ENCODE results near the gene PIAS4.

Gene PIAS4

DNA sequence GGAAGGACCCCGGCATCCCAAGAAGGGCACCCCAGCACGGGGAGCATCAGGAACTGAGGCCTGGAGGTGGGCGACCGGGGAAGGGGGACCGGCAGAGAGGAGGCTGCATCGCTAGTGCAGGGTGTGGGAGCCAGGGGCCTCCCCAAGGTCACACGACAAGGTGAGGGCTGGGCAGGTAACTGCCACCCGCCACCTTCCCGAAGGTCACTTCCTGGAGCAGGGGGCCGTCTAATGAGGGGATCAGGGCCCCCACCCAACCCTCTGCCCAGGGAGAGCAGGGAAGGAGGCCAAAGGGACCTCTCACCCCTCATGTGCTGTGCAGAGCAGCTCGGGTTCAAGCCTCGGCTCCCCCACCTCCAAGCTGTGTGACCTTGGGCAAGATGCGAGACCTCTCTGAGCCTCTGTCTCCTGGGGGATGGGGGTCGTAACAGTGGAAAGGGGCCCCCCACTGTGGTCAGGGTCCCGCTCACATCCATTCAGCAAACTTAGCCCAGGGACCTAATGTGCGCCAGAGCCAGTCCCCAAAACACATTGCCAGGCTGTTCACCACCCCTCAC, 53.2 kb downstream of the PIAS4 start:
- no peak for DNase-seq

DNA sequence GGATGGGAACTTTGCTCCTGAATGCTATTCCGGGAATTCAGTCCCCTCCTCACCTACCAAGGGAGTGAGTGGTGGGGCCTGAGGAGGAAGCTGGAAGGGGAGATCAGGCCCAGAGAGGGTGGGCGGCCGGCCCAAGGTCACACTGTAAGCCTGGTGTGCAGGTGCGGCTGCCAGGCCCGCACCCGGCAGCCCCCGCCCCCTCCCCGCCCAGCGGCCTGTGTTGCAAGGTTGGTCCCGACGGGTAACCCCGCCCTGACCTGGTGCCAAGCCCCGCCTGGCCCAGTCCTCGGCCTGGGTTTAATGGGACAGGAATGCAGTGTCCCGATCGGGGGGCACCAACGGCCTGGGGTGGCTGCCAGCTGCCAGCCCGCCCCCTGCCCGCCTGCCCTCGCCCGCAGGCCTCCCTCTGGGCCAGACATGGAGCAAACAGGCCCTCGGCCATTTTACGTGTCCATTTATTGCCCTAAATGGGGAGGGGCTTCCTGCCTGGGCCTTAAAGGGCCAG, 53.7 kb downstream of the PIAS4 start:
- no peak for DNase-seq

DNA sequence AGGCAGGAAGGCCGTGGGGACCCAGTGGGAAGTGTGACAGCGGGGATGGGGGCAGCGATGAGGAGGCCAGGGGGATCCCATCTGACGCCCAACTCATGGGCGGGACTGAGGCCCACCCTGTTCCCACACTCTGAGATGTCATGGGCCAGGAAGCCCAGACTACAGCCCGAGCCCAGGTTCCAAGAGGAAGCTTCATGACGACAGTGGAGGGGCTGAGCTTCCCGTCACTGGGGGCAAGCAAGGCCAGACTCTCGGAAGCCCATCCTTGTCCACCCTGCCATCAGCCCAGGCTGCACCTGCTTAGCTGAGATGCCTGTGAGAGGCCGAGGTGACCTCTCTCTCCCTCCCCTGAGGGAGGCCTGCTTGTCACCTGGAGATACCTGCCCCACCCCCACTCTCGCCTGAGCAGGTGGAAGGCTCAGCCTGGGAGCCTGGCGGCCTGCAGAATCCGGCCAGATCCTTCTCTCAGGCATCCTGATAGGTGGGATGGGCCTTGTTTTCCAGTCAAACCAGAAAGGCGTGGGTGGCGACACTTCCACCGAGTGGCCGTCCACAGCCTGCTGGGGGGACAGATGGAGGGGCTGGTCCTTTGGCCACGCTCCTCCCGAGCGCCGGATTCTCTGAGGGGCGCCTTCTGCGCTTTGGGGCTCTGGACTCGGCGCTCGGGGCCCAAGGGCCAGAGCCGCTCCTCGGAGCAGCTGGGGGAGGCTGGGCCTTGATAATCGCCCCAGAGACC, 54.3 kb downstream of the PIAS4 start:
- DNase-seq: no peak

DNA sequence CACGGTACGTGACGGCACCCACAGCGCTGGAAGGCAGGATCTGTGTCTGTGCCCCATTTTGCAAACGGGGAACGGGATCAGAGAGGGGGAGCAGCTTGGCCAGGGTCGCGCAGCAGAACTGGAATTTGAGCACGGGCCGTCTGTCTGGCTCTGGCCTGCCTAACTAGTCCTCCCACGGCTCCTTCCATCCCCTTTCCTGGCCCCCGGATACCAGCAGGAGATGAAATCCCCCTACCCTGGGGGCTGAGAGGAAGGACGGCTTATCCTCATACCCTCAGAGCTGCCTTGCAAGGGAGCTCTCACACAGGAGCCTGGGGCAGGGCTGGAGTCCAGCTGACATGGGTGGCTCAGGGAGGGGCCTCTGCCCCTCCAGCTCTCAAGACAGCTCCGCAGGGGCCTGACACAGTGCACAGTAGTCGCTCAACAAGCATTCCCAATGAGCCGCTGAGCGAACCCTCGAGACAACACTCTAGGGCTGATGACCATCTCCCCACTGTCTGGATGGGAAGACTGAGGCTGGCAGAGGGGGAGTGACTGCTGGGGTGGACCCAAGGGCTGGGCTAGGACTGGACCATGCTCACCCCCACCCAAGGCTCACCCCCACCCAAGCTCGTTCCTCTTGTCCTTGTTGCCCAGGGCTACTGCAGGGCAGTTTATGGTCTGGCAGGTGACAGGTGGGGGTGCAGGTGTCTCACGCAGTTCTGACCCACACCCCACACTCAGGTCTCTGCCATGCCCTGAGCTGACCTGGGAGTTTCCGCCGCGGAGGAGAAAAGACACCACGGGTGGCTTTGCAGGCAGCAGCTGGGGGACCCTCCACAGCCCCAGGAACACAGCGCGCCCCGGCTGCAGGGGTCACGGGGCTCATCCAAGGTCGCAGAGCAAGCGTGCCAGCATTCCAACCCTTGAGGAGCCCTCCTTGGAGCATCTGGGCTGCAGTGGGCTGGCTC, 55.2 kb downstream of the PIAS4 start:
- no peak for DNase-seq

DNA sequence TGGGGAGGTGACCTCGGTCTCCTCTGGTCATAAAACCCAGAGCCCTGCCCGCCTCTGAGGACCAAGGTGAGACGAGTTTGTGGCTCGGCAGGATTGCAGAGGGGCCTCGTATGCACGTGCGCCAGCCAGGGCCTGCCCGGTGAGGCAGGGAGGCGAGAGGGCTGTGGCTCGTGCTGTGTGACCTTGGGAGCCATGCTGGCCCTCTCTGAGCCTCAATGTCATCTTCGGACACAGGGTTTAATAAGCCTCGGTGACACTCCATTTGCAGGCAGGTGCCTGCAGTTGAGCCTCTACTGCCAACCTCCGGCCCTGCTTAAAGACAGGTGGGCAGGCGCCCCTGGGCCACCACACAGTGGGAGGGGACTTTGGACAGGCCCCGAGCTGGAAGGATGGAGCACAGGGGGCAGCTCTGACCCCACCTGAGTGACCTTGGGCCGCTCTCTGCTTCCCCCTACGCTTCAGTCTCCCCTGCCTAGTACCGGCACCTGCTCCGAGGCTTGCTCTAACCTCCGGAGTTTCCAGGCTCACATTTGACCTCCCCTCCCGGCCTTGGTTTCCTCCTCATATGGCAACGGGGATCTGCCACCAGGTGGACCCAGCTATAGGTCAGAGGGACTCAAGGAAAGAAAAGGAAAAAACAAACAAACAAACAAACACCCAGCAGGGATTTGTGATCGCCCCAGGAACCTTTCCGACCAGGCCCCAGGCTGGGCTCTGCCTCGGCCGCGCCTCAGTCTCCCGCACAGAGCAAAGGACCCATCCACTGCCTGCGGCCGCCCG, 56.0 kb downstream of the PIAS4 start:
- no peak for DNase-seq

DNA sequence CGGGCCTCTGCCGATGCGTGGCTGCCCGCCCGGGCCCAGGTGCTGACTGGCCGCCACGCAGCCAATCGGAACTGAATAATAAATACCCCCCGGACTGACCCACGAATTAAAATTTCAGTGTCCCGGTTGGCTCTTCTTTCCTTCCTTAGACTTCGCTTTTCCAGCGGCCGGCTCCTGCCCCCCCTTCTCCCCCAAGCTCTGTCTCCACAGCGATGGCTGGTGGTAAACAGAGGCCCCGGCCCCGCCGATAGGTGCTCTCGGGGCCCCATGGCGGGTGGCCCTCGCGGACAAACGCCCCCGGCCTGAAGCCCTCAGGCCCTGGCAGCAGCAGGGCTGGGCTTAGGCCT, 56.6 kb downstream of the PIAS4 start:
- no peak for DNase-seq

DNA sequence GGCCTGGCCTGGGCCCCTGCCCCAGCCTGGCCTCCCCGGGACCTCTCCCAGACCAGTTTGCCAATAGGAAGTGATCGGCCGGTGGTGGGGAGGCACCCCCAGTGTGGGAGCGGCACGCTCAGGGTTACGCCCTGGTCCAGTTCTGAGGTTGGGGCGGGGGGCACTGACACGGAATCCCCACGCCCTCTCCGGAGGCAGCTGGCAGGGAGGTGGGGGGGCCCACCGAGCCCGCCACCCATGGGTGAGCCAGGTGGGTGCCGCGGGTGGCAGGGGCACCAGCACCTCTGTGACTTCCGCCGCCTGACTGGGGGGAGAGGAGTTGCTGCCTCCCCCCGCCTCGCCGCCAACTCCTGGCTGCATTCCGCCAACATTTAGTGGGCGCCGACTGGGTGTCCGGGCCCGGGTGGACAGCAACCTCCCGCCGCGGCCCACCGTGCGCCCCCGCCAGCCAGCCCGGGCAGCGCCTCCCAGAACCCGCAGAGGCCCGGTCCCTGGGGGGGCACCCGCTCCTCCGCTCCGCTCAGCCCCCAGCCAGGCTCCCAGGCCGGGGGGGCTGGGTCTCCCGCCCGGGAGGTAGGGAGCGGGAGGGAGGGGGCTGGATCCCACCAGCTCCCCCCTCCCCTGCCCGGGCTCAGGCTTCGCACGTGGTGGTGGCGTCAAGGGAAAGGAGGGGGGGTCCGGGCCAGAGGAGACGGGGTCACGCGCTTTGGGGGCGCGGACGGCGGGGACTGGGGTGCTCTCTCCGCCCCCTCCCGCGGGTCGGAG, 57.1 kb downstream of the PIAS4 start:
- DNase-seq: peak; percentile 18

DNA sequence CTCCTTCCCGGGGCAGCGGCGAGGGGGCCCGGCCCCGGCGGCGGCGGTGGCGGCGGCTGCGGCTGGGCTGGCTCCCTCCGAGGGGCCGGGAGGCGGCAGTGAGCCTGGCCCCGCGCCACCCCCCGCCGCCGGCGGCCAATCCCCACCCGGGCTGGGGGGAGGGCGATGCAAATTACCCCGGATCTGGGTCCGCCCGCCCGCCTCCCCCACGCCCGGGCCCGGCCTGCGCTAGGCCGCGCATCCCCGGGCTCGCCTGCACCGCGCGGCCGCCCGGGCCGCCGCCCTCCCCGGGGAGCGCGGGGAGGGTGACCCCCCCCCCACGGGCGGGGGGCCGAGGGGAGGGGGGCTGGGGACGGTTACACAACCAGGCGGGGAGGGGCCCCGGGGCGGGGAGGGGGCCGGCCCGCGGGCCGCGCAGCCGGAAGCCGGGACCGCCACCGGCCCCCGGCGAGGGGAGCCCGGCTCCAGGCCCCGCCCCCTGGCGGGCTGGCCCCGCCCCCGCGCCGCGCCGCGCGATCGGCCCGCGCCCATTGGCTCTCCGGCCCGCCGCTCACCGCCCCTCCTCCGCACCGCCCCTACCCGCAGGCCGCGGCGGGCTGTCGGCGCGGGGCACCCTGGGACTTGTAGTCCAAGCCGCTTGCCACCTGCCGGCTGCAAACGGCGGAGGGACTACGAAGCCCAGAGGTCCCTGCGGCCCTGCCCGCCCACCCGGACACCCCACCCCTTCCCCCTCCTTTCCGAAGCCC, 58.1 kb downstream of the PIAS4 start:
- peak; percentile 92 for DNase-seq

DNA sequence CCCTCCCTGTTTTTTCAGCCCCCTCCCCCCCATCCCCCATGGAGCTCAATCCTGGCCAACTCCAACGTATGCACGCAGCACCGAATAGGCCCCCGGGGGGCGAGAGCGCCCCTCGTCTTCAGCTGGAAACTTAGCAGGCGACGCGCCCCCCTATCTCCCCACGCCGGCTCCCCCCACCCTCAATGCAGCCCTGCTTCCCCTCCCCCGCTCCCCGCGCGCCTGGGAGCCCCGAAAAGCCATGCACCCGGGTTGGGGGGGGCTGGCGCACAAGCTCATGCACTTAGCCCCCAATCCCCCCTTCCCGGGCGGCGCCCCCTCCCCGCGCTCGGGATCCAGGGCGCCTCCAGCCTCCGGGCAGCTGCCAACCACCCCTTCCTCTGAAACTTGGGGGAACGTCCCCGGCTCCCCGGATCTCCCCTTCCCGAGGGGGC, 58.7 kb downstream of the PIAS4 start:
- DNase-seq: no peak

DNA sequence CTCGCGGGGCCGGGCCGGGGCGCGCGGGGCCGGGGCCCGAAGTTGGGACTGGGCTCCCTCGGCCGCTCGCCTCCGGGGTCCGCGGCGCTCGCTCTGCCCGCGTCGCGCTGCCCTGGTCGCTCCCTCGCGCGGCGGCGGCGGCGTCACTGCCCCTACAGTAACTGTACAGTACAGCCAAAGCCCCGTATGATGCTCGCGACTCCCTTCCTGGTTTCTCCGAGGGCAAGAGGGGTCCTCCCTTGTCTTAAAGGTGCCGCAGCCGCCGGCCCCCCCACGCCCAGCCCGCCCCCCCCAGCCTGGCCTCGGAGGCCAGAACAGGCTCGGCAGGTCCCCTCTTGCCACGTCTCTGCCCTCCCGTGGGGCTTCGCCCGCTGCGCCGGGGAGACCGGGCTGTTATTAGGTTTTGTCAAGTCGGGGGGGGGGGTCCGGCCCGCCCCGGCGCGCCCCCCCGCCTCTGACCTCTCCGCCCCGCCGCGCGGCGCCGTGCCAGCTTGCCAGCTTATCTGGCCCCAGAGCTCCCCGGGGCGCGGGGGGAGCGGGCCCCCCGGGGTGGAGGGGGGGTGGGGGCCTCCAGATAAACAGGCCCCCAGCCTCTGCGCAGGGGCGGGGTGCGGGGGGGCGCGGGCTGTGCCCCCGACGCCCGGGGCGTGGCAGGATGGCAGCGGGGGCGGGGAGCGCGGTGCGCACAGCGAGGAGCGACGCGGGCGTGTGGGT, 59.3 kb downstream of the PIAS4 start, which contains the start of gene ZBTB7A:
ZBTB7A (minus strand) TSS at position 218 of the 714 bp plus-strand sequence. CDS start 11,667 bp downstream, outside the sequence.
- peak; percentile 72 for DNase-seq

DNA sequence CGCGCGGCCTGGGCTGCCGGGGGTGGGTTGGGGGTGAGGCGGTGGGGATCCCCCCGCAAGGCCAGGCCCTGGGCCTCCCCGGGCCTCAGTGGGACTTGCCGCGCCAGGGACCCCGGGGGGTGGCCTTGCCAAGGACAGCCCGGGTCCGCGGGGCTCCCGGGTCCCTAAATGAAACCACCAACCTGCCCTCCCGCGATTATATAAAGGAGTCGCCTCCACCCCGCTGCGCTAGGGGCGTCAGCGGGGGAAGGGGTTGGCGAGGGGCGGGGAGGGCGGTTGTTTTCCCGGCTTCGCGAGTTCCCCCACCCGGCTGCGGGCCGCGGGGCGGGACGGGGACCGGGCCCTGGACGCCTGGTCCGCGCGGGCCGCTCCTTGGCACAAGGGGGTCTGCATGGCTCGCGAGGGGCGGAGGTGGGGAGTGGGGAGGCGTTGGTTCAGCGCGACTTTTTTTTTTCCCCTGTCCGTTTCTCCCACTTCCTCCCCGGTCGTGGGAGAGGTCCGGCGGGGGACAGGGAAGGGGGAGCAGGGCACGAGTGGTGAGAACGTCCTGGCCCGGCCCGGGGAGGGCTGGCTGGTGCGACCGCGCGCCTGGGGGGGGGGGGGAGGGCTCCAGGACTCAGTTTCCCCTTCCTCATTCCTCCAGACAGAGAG, 60.0 kb downstream of the PIAS4 start:
- peak; percentile 22 for DNase-seq

DNA sequence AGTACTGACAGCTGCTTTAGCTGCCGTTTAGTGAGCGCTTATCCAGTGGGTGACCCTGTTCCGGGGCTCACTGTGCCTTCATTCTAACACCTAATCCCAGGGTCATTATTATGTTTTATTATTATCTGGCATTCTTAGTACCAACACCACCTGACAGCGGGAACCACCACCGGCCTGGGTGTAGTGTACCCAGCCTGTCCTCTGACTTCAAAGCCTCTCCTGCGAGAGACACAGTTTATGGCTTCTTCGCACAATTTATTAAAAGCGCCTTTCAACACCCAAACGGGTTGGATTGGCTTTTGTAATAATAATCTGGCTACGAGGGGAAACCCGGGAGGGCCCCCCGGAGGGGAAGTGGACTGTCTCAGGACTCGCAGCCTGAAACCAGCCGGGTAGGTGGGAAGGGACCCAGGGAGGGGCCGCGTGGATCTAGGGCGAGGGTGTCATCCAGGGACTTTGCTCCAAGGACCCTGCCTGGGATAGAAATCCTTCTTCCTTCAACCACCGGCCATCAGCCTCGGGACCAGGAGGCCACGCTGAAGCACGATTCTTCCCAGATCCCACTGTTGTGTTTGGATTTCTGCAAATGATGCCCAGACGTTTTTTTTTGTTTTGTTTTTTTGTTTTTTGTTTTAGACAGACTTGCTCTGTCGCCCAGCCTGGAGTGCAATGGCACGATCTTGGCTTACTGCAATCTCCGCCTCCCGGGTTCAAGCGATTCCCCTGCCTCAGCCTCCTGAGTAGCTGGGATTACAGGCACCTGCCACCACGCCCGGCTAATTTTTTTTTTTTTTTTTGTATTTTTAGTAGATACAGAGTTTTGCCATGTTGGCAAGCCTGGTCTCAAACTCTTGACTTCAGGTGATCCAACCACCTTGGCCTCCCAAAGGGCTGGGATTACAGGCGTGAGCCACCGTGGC, 60.8 kb downstream of the PIAS4 start:
- no peak for DNase-seq

DNA sequence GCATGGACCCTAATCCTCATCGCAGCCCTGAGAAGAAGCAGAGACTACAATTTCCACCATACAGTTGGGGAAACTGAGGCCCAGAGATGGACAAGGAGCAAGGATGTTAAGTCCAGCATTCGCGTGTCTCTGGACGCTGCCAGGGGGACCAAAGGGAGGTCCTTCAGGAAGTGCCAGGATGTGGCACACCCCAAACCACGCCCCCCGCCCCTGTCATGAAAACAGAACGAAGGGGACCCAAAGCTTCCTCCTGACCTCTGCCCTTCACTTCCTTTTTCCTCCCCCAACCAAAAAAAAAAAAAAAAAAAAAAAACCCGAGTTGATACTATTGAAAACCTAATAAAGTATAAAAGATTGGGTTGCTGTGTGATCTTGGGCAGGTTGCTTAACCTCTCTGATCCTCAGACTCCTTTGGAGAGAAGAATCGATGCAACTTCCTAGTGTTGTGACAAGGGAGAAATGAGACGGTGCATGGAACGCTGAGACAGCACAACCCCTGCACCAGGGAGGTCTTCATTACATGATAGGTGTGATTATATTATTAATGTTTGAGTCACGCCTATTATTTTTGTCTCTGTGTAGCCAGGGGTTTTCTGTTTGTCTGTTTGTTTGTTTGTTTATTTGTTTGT, 61.9 kb downstream of the PIAS4 start:
- no peak for DNase-seq

DNA sequence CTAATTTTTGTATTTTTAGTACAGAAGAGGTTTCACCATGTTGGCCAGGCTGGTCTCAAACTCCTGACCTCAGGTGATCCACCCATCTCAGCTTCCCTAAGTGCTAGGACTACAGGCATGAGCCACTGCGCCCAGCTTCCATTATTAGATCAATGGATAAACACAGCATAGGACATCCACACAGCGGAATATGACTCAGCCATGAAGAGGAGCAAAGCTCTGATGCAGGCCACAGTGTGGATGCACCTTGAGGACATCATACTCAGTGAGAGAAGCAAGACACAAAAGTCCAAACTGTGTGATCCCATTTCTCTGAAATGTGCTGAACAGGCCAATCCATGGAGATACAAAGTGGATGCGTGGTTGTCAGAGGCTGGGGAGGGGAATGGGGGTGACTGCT, 64.1 kb downstream of the PIAS4 start:
- DNase-seq: no peak

DNA sequence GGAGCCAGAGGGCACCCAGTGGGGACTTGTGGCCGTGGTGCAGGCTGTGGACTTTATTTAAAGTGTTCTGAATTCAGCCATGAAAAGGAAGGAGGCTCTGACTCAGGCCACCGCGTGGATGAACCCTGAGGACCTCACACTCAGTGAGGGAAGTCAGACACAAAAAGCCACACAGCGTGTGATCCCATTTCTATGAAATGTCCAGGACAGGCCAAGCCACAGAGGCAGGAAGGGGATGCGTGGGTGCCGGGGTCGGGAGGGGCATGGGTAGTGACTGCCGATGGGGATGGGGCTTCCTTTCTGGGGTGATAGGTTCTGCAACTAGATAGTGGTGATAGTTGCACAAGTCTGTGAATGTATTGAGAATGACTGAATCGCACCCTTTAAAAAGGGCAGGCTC, 67.8 kb downstream of the PIAS4 start:
- no peak for DNase-seq

DNA sequence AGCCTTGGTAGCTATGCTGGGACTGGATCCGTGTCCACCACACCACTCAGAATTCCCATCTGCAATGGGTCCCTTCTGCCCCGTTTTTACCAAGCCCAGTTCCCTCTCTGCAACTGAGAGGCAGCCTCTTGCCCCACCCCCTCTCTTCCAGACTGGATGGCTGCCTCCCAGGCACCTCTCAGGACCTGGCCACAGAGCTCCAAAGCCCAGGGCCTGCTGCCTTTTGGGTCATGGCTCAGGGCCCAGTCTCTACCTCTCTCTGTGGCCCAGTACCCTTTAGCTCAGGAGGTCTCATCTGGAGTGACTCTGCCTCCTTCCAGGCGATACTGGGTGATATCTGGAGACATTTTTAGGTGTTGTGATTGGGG, 69.5 kb downstream of the PIAS4 start:
- no peak for DNase-seq

DNA sequence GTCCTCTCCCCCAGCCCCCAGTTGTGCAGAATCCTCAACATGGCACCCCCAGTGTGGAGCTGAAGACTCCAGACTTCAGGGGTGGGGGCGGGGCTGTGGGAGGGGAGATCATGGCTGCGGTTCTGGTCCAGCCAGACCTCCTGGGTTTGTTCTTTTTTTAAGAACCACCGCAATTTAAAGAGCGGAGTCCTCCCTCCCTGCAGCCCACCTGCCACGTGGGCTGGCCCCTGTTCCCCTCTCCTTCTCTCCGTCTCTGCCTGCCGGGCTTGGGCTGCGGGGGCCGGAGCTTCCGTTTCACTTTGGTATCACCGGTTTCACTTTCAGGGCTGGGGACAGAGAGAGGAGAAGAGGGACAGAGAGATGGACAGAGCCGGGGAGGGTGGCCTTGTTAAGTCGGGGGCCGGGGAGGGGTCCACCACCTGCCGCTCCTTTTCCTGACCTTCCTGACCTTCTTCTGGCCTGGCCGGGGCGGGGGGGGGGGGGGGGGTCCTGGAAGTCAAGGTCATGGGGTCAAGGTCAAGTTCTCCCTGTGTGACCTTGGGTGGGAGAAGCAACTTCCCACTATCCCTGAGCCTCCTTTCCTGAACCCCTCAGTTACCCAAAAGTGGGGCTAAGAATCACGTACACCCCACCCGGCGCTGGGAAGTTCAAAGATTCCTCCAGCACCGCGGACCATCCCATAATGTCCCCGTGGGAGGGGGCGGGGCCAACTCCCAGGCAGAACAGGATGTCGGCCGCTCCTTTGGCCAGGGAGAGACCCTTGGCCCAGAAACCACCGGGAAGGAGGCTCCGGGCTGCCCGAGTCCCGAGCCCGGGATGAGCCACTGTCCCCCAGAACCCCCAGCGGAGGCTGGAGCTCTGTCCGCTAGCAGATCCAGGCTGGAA, 70.5 kb downstream of the PIAS4 start:
- DNase-seq: no peak

Measured in NCI-H2171 treated with DMSO at 0.1 percent for 48 hours (cell line).